RWPE2 (cell line): ENCODE measurements around the gene SORL1.

ENCODE experiments used
- ATAC-seq: fragments of 200-7000 bp; cut with Tn5 transposase; 3 replicates; pipeline ENCODE4 v1.9.1; 2021; ENCODE audit warnings: low read depth
- DNase-seq: peaks from one replicate; pipeline ENCODE4 v3.0.0-alpha.2; 2020; ENCODE audit warnings: low spot score
- H3K27ac ChIP-seq: fragments of 450-650 bp; 2 replicates; pipeline ENCODE4 v1.5.1; 2017; ENCODE audit warnings: mild to moderate bottlenecking; ENCODE audit not compliant: poor library complexity, severe bottlenecking
- H3K27me3 ChIP-seq: fragments of 250-450 bp; sonication (Bioruptor Pico); 2 replicates; pipeline ENCODE4 v1.5.1; 2021; ENCODE audit warnings: mild to moderate bottlenecking, moderate library complexity; ENCODE audit not compliant: insufficient read depth, poor library complexity, severe bottlenecking
- H3K36me3 ChIP-seq: fragments of 250-450 bp; sonication (Bioruptor Pico); 2 replicates; pipeline ENCODE4 v1.5.1; 2020; ENCODE audit warnings: low read depth, mild to moderate bottlenecking, moderate library complexity
- H3K4me1 ChIP-seq: fragments of 250-450 bp; sonication (Bioruptor Pico); 2 replicates; pipeline ENCODE4 v1.5.1; 2021; ENCODE audit warnings: mild to moderate bottlenecking, moderate library complexity; ENCODE audit not compliant: insufficient read depth, poor library complexity, severe bottlenecking
- H3K4me3 ChIP-seq: fragments of 250-450 bp; sonication (Bioruptor Pico); 2 replicates; pipeline ENCODE4 v1.5.1; 2021; ENCODE audit warnings: mild to moderate bottlenecking, moderate library complexity; ENCODE audit not compliant: severe bottlenecking
- H3K9me3 ChIP-seq: fragments of 250-450 bp; sonication (Bioruptor Pico); 2 replicates; pipeline ENCODE4 v1.5.1; 2021; ENCODE audit warnings: mild to moderate bottlenecking, moderate library complexity; ENCODE audit not compliant: severe bottlenecking
- CTCF ChIP-seq: fragments of 450-650 bp; IDR thresholded peaks from one replicate; pipeline ENCODE4 v1.5.1; 2017; ENCODE audit warnings: mild to moderate bottlenecking, moderate library complexity; ENCODE audit not compliant: poor library complexity, severe bottlenecking

Gene SORL1

GRCh38 chr11:121435551-121436511 lies 16.3 kb upstream of the SORL1 start:
- no peaks in the 10 kb centered on the region for H3K27me3 ChIP-seq
- H3K4me3 ChIP-seq, result no peak overlapping the region
- H3K36me3 ChIP-seq, result no peaks in the 10 kb centered on the region
- no peaks in the 10 kb centered on the region for H3K4me1 ChIP-seq
- no peak for TF ChIP-seq CTCF
- no peaks in the 10 kb centered on the region for H3K9me3 ChIP-seq
- H3K27ac ChIP-seq, result no peak overlapping the region
- DNase-seq (no peak), ATAC-seq (no peak)

GRCh38 chr11:121437018-121437685 lies 15.0 kb upstream of the SORL1 start:
- no peaks in the 10 kb centered on the region for H3K27me3 ChIP-seq
- H3K4me1 ChIP-seq, result no peaks in the 10 kb centered on the region

GRCh38 chr11:121437686-121438078 lies 14.4 kb upstream of the SORL1 start:
- no peak for ATAC-seq
- Histone ChIP-seq H3K4me3 (no peak overlapping the region), H3K9me3 (no peaks in the 10 kb centered on the region), H3K36me3 (no peaks in the 10 kb centered on the region), H3K4me1 (no peaks in the 10 kb centered on the region), H3K27me3 (no peaks in the 10 kb centered on the region), H3K27ac (no peak overlapping the region)
- no peak for DNase-seq
- no peak for TF ChIP-seq CTCF

More at GRCh38 chr11:121437018-121437685, 15.0 kb upstream of the SORL1 start:
- H3K27ac ChIP-seq, result no peak overlapping the region
- DNase-seq, result no peak
- ATAC-seq, result peak; percentile 27; the same call in 1 of the 3 replicates
- no peak for TF ChIP-seq CTCF
- no peak overlapping the region for H3K4me3 ChIP-seq
- H3K36me3 ChIP-seq, result no peaks in the 10 kb centered on the region
- no peaks in the 10 kb centered on the region for H3K9me3 ChIP-seq

- no peak for TF ChIP-seq CTCF
- ATAC-seq (no peak), DNase-seq (no peak)
- Histone ChIP-seq H3K27me3 (no peaks in the 10 kb centered on the region), H3K4me3 (no peak overlapping the region), H3K27ac (no peak overlapping the region), H3K9me3 (no peaks in the 10 kb centered on the region), H3K4me1 (no peaks in the 10 kb centered on the region), H3K36me3 (no peaks in the 10 kb centered on the region)
Observed at GRCh38 chr11:121439337-121439736, 12.8 kb upstream of the SORL1 start.

DNA sequence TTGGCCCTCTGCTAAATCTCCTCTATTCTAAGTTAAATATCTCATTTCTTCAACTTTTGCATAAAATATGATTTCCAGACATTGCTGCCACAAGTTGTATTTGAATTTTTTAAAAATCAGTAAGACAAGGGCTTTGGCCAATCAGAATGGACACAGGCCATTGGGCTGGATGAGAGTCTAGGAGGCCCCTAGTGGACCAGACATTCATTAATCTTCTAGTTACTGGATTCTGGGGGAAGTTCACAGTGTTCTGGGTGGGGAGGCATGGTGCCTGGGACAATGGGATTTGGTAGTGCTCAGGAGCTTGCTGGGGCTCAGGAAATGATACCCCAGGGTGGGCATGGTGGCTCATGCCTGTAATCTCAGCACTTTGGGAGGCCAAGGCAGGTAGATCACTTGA lies 12.4 kb upstream of the SORL1 start:
- H3K27ac ChIP-seq, result no peak overlapping the region

More for the DNA sequence above, 12.4 kb upstream of the SORL1 start:
- Histone ChIP-seq H3K9me3 (no peaks in the 10 kb centered on the region), H3K36me3 (no peaks in the 10 kb centered on the region), H3K27me3 (no peaks in the 10 kb centered on the region), H3K4me3 (no peak overlapping the region), H3K4me1 (no peaks in the 10 kb centered on the region)
- TF ChIP-seq CTCF, result no peak
- DNase-seq (no peak), ATAC-seq (no peak)
